HEK293 (cell line): ENCODE results near the gene PPP1R3F.
"Not testable (repeated sequence)": the region's sequence is repeated elsewhere in the genome, so short reads cannot be mapped to it uniquely, and the experiment has no call there.

Source experiments
- CTCF ChIA-PET: fragments of 350-600 bp; formaldehyde crosslinking; extraction: SDS; loops from one replicate; lab custom pipeline; 2021; ENCODE audit warnings: antibody characterized with exemption; lab: Yijun Ruan, JAX
- POLR2A ChIA-PET: fragments of 300-600 bp; formaldehyde crosslinking; extraction: SDS; loops from one replicate; lab custom pipeline; 2020; ENCODE audit warnings: antibody characterized with exemption, inconsistent platforms; lab: Yijun Ruan, JAX
- H3K27ac ChIP-seq: fragments of 200-500 bp; sonication (Bioruptor generic); 2 replicates; pipeline ENCODE4 v1.5.1; 2014; ENCODE audit warnings: low read depth, low read length, control low read depth, inconsistent platforms; ENCODE audit errors: extremely low read depth
- H3K36me3 ChIP-seq, 2 experiments: fragments of 200-500 bp in 1 of 2; sonication (Bioruptor generic) in 1 of 2; 1 replicate in 1 of 2; 2 replicates in 1 of 2; pipeline ENCODE4 v1.5.1; 2014 to 2017; ENCODE audit warnings: inconsistent platforms in 2 of 2, low read length in 2 of 2; ENCODE audit not compliant: control insufficient read depth in 2 of 2, insufficient read depth in 1 of 2
- H3K4me1 ChIP-seq: fragments of 200-500 bp; sonication (Bioruptor generic); 2 replicates; pipeline ENCODE4 v1.5.1; 2014; ENCODE audit warnings: mild to moderate bottlenecking, low read length, inconsistent platforms; ENCODE audit not compliant: control insufficient read depth, insufficient read depth
- H3K4me3 ChIP-seq: 2 replicates; pipeline ENCODE4 v1.5.1; 2011; ENCODE audit warnings: low read depth, mild to moderate bottlenecking, control low read depth, low read length, moderate library complexity
- H3K9me3 ChIP-seq: fragments of 200-500 bp; sonication (Bioruptor generic); 2 replicates; pipeline ENCODE4 v1.5.1; 2014; ENCODE audit warnings: low read depth, low read length, inconsistent platforms; ENCODE audit not compliant: control insufficient read depth, insufficient read depth
- EGR2 ChIP-seq: fragments of 450-650 bp; formaldehyde crosslinking; IDR thresholded peaks from 2 replicates; pipeline ENCODE4 v1.5.1; 2016; ENCODE audit warnings: low read depth, missing biosample characterization, missing genetic modification characterization
- GLI2 ChIP-seq: fragments of 450-650 bp; formaldehyde crosslinking; IDR thresholded peaks from 2 replicates; pipeline ENCODE4; 2017; ENCODE audit warnings: missing biosample characterization, missing genetic modification characterization, low read depth, borderline replicate concordance
- MZF1 ChIP-seq: fragments of 450-650 bp; formaldehyde crosslinking; IDR thresholded peaks from 2 replicates; pipeline ENCODE4 v1.5.1; 2017; ENCODE audit warnings: missing biosample characterization, missing genetic modification characterization, borderline replicate concordance
- PRDM1 ChIP-seq: fragments of 450-650 bp; formaldehyde crosslinking; IDR thresholded peaks from 2 replicates; pipeline ENCODE4; 2016; ENCODE audit warnings: missing biosample characterization, missing genetic modification characterization
- ZFHX2 ChIP-seq: fragments of 450-650 bp; formaldehyde crosslinking; conservative IDR thresholded peaks from 2 replicates; pipeline ENCODE4 v1.5.1; 2016; ENCODE audit warnings: missing biosample characterization, missing genetic modification characterization
- ZFP3 ChIP-seq: fragments of 450-650 bp; formaldehyde crosslinking; IDR thresholded peaks from 2 replicates; pipeline ENCODE4 v1.5.1; 2016; ENCODE audit warnings: low read depth, missing biosample characterization, missing genetic modification characterization
- ZNF10 ChIP-seq: fragments of 450-650 bp; formaldehyde crosslinking; IDR thresholded peaks from 2 replicates; pipeline ENCODE4 v1.5.1; 2017; ENCODE audit warnings: missing biosample characterization, missing genetic modification characterization
- ZNF138 ChIP-seq: fragments of 450-650 bp; formaldehyde crosslinking; IDR thresholded peaks from 2 replicates; pipeline ENCODE4 v1.5.1; 2016; ENCODE audit warnings: missing biosample characterization, missing genetic modification characterization, borderline replicate concordance
- ZNF140 ChIP-seq: fragments of 450-650 bp; formaldehyde crosslinking; IDR thresholded peaks from 2 replicates; pipeline ENCODE4 v1.5.1; 2016; ENCODE audit warnings: missing biosample characterization, missing genetic modification characterization
- ZNF292 ChIP-seq: fragments of 450-650 bp; formaldehyde crosslinking; IDR thresholded peaks from 2 replicates; pipeline ENCODE4 v1.5.1; 2016; ENCODE audit warnings: low read depth, missing biosample characterization, missing genetic modification characterization, borderline replicate concordance
- ZNF394 ChIP-seq: fragments of 450-650 bp; formaldehyde crosslinking; IDR thresholded peaks from 2 replicates; pipeline ENCODE4 v1.5.1; 2016; ENCODE audit warnings: missing biosample characterization, missing genetic modification characterization, mild to moderate bottlenecking, moderate library complexity, borderline replicate concordance
- ZNF501 ChIP-seq: fragments of 450-650 bp; formaldehyde crosslinking; IDR thresholded peaks from 2 replicates; pipeline ENCODE4 v1.5.1; 2016; ENCODE audit warnings: missing biosample characterization, missing genetic modification characterization
- ZNF560 ChIP-seq: fragments of 450-650 bp; formaldehyde crosslinking; IDR thresholded peaks from 2 replicates; pipeline ENCODE4 v1.5.1; 2017; ENCODE audit warnings: missing biosample characterization, missing genetic modification characterization, borderline replicate concordance
- ZNF571 ChIP-seq: fragments of 450-650 bp; formaldehyde crosslinking; IDR thresholded peaks from 2 replicates; pipeline ENCODE4 v1.5.0; 2017; ENCODE audit warnings: missing biosample characterization, missing genetic modification characterization
- ZNF621 ChIP-seq: fragments of 450-650 bp; formaldehyde crosslinking; IDR thresholded peaks from 2 replicates; pipeline ENCODE4 v1.5.1; 2017; ENCODE audit warnings: missing biosample characterization, missing genetic modification characterization
- ZNF791 ChIP-seq: fragments of 450-650 bp; formaldehyde crosslinking; IDR thresholded peaks from 2 replicates; pipeline ENCODE4 v1.5.1; 2016; ENCODE audit warnings: missing biosample characterization, missing genetic modification characterization

The PPP1R3F gene

DNA sequence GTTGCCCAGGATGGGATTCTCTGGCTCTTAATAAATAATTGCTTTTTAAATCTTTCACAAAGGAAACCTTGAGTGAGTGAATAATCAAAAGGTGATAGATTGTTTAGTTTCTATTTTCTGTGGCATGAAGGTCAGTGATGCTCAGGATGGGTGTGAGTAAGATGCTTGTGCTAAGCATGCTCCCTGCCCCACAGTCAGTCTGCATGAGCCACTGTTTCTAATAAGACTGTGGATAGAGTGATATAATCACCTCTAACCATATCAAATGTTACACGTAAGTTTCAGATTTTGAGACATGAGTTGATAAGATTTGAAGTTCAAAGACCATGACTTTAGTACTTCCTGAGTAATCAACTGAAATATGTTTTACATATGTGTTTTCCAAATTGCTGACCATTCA, 31.1 kb downstream of the PPP1R3F start:
- Histone ChIP-seq H3K36me3 (no peaks in the 10 kb centered on the region), H3K4me3 (no peak overlapping the region), H3K27ac (no peak overlapping the region), H3K9me3 (no peaks in the 10 kb centered on the region), H3K4me1 (no peaks in the 10 kb centered on the region)
- ChIA-PET CTCF (interaction anchor here (0.7 to 1.4 kb wide), 2 partner anchors 9 to 81 kb away, joined by 4 read pairs; no protein-coding TSS in a partner anchor), POLR2A (no interaction called here)
- TF ChIP-seq ZNF560 (tag by site-specific recombination) (no peak), ZNF10 (tag by site-specific recombination) (no peak), MZF1 (no peak)

DNA sequence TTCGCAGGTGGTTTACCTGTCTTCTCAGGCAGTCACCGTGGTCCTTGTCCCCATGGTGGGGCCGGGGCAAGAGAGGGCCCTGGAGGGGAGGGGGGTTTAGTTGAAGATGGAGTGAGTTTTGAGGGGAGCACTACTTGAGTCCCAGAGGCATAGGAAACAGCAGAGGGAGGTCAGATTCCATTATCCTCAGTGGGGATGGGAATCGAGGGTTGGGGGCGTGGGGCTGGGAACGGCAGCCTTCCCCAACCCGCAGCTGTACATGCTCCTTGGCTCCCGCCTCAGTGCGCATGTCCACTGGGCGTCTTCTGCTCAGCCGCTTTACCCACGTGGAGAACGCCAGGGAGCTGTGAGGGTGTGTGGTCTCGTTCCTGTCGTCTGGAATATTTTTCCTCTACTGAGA, 33.8 kb downstream of the PPP1R3F start, which contains the start of gene GAGE10:
TSS of gene GAGE10 (plus strand) at position 301 of the 400 bp plus-strand sequence. CDS start 1,214 bp downstream, outside the sequence.
- Histone ChIP-seq H3K9me3 (no peaks in the 10 kb centered on the region), H3K4me1 (no peaks in the 10 kb centered on the region), H3K36me3 (no peaks in the 10 kb centered on the region), H3K4me3 (no peak within 1 kb of the TSS), H3K27ac (no peak within 1 kb of the TSS)
- no peak for TF ChIP-seq ZFP3
- no peak for TF ChIP-seq ZNF501
- TF ChIP-seq ZNF621: no peak
- no peak for TF ChIP-seq ZNF394 (tag by site-specific recombination)
- no peak for TF ChIP-seq ZNF791
- CTCF ChIA-PET: no interaction called here
- POLR2A ChIA-PET: no interaction called here

DNA sequence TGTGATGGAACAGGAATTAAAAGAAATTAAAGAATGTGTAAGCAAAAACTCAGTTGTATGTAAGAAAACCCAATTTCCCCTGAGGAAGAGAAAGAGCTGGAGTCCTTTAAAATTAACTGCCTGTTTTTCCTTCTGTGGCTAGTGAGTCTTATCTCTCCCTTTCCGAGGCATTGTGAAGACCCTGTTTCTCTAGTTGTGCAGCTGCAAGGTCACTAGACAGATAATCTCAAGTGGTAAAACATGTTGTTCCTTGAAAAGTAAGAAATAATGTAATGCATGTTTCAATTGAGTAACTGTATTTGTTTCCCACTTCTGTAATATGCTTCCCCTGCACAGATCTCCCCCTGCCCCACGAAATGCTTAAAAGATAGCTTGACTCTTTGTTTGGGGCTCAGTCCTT, 38.2 kb downstream of the PPP1R3F start:
- POLR2A ChIA-PET, H3K4me1 ChIP-seq, H3K9me3 ChIP-seq, H3K36me3 ChIP-seq, H3K4me3 ChIP-seq, H3K27ac ChIP-seq: not testable (repeated sequence)
- CTCF ChIA-PET: interaction anchor here (0.9 kb wide), 1 partner anchor 16 kb away, joined by 4 read pairs; no protein-coding TSS in a partner anchor

DNA sequence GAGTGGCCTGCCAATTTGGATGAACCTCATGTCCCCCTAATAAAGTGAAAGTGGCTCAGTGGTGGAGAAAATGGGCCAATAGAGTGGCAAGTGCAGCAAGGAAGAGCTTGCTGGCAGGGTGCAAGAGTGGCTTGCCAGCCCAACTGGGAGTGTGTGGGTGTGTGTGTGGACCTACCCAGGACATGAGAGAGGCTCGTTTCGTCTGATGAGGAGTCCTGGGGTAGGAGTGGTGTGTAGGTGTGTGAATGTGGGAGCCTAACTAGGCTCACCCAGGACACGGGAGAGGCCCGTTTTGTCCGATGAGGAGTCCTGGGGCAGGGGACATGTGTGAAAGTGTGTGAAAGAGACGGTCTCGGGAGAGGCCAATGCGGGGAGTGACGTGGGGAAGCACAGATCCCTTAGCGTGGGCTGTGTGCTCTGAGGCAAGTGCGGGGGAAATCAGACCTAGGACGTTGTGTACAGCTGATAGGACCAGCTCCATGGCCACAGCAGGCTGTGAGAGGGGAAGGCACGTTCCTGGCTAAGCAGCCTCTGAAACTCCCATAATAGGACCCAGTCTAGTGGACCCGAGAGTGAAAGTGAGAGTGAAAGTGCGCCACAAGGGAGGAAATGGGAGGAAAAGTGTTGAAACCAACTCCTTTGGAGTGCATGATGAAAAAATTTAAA, 39.1 kb downstream of the PPP1R3F start:
- TF ChIP-seq EGR2 (tag by site-specific recombination) (peak; percentile 48; the same call in 1 of the 2 replicates), ZNF571 (tag by site-specific recombination) (no peak), PRDM1 (tag by site-specific recombination) (peak; percentile 6), ZNF292 (tag by site-specific recombination) (no peak), MZF1 (no peak), GLI2 (no peak), ZFHX2 (tag by site-specific recombination) (peak; percentile 60), ZNF138 (tag by site-specific recombination) (no peak), ZNF140 (tag by site-specific recombination) (no peak)
- ChIA-PET CTCF (interaction anchor here (0.9 kb wide), 1 partner anchor 17 kb away, joined by 4 read pairs; no protein-coding TSS in a partner anchor), POLR2A (no interaction called here)
- no peak overlapping the region for H3K4me3 ChIP-seq
- no peaks in the 10 kb centered on the region for H3K4me1 ChIP-seq
- no peaks in the 10 kb centered on the region for H3K36me3 ChIP-seq
- no peak overlapping the region for H3K27ac ChIP-seq
- no peaks in the 10 kb centered on the region for H3K9me3 ChIP-seq
